Renal cortical epithelial cell (primary cell): ENCODE data around the gene SIM1. TPM values are rescaled to one million over a fixed set of nuclear protein-coding genes. Genes with fewer than 3 reads are reported as not detected.

Source experiments
- DNase-seq: peaks from one replicate; pipeline ENCODE4 v3.0.0-alpha.2; 2011; ENCODE audit warnings: low read depth
- total RNA-seq: library from RNA; depleted of rRNA; stranded (reverse); fragments of >200 nt; gene quantifications from 2 replicates; pipeline ENCODE4 v1.2.3, GENCODE V29; 2014

Gene SIM1
- total RNA-seq, 1 donor from 2014 or later = 30.8 TPM

- peak; percentile 53 for DNase-seq
Measured at GRCh38 chr6:100457311-100457990, 7.3 kb downstream of the SIM1 start.

DNA sequence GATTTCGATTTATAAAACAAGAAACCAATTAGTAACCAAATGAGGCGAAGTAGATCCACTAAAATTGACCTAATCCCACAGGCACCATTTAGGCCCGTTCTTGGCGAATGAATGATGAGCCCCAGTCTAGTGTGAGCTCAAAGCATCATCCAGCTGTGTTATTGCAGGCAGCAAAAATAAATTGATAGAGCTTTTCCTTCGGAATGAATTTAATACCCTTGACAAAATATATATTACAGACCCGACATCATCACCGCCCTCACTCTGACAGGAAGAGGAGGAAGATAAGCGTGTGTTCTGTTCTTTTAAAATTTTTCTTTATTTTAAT is 7.8 kb downstream of the SIM1 start:
- DNase-seq = no peak

DNA sequence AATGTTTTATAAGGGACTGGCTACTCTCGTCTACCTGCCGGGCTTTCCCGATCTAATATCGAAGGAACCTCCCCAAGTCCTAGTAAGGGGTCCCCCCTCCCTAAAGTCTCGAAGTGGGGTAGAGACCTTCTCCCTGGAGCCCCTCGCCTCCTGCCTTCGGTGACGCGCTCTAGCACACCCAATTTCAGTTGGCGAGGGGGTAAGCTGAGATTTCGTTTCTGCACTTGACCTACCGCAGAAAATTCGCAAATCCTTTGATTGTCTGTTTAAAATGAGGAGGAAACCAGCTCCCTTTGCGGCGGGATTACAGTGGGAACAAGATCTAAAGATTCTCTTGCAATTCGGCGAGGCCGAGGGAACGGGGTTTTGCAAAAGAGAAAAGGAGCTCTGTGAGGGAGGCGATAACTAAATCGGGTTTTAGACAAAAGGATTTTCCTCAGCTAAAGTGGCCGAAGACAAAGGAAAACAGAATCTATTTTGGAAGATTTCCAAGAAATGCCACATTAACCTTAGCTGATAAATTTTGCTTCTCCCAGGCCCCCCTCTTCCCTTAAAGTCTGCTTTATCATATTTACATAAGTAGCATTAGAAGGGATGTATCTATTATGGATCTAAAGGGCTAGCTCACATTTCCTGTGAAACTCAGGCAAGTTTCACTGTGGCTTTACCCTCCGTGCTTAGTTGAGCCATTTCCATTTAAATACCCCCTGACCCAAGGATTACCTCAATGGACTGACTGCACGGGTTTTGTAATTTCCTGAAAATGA is 8.4 kb downstream of the SIM1 start:
- no peak for DNase-seq

GRCh38 chr6:100455230-100456124 is 9.2 kb downstream of the SIM1 start:
- peak; percentile 94 for DNase-seq

DNA sequence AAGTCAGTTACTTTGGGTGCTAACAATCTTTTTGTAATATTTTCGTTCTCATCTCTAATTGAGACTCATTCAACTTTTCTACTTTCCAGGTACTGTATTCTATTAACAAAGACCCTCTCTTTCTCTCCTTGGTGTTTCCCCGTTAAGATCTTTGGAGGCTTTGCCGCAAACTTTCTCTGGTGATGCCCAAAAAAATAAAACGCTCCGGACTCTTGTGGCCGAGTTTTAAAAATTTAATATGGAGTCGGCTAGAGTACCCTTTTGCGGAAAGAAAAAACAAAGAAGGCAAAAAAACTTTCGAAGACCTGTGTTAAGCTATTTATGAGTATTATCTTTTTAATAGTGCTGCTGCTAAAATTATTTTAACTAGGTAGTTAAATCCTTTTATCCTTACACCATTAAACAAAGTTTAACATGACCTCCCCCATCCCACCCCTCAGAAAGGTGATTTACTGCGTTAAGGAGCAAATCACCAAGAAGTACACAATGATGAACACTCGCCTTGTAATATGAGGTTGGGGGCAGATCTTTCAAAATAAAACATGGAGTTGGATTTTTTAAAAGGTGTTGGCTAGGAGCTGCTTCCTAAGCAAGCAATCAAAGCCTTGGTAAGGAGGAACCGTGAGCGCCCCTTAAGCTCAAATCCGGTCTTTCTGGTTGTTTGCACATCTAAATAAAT is 10.0 kb downstream of the SIM1 start:
- peak; percentile 51 for DNase-seq

- peak; percentile 80 for DNase-seq
Measured at GRCh38 chr6:100453701-100454521, 10.8 kb downstream of the SIM1 start.

- DNase-seq = peak; percentile 76
Measured at GRCh38 chr6:100452998-100453397, 11.7 kb downstream of the SIM1 start.

- DNase-seq = no peak
Measured at GRCh38 chr6:100451577-100451976, 13.1 kb downstream of the SIM1 start.

- no peak for DNase-seq
Measured at GRCh38 chr6:100449239-100449691, 15.5 kb downstream of the SIM1 start.

DNA sequence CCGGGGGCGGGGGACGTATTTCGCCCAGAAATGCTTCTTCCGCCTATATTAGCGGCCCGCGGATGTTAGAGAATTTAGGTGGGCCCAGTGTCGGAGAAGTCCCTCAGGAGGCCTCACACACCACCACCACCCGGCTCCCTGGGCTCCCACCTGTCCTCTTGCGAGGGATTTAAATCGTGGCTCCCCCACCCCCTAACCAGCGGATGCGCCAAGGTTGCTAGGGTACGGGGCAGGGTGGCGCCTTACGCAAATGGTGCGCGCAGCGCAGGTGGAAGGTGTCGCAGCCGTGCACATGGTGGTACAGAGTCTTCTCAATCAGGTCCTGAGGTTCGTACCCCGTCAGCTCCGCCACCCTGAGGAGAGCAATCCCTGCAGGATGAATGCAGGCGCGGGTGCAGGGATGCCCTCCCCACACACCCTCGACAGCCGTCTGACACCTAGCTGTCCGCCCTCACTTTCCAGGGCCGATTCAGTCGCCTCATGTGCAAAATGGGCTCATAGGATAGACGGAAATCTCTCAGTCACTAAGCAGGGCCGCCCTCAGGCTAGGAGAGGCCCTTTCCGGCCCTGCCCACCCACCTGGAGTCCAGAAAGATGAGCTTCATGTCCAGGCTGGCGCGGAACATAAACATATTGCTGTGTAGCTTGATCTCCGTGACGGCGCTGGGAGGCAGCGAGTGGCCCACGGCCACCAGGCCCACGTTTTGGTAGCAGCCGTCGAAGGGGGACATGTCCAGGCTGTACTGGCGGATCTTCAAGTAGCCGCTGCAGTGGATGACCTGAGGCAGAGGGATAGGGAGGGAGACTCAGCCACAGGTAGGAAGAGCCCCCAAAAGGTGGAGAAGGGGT is 16.6 kb downstream of the SIM1 start:
- DNase-seq = no peak

DNA sequence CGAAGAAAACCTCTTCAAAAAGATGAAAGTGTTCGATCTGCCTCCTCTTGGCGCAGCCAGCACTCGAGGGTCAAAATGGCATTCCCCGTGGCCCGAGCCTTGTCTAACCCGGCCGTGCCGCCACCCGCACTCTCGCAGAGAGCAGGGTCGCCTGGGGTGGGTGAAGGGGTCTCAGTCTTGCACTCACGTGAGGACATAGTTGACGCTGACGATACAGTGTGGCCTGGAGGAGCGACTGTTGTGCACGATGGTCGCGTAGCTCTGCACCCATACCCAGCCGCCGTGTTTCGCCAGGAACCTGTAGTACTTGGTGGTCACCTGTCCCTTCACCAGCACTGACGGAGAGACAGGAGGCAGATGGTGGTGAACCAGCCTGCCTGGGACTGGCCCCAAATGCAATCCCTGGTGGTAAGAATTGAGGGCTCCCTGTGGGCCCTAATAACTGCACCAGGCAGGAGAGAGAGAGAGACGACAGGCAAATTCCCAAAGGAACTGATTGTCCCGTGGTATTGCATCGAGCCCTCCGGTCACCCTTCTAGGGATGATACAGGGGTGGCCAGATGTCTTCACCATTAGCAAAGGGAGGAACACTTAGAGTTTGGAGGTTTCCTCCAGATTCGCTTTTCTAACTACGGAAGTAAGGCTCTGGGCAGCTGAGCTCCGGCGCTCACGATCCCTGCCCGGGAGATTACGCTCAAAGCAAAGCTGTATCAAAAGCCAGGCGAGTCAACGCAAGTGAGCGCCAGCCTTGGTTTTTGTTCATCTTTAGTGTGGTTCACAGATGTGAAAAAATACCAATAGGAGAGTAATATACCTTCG is 17.4 kb downstream of the SIM1 start:
- no peak for DNase-seq

GRCh38 chr6:100446115-100447080 is 18.3 kb downstream of the SIM1 start:
- peak; percentile 38 for DNase-seq

DNA sequence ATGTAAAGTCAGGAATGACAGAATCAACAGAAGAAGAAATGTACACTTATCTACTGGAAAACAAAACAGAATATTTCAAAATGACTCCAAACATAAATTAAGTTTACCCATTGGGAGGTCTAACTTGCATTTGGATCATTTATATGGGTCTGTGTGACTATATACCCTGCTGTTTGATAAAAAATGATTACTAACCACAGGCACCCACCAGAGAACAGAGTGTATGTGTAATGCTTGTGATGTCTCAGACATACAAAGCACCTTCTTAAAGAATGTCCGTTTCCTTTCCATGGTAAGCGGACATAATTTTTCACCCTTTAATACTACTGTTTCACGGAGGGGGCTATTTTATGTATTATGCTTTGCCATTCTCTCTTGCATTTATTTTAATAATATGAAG is 19.2 kb downstream of the SIM1 start:
- DNase-seq = no peak

DNA sequence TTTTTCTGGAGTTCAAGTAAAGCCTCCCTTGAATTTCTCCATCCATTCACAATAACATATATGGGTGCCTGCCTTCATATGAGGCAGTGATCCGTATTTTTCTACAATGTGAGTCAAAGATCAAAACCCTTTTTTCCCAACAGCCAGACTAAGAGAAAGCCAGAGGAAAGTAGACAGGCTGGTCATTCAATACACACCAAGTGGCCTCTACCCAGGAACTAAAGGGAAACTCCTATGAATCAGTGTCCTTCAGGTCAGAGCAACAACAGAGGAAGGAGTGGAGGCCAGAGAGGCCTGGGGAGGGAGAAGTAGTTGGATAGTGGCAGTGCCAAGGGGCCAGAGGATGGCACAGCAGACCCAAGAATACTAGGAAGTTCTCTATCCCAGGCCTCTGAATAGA is 23.8 kb downstream of the SIM1 start:
- peak; percentile 53 for DNase-seq

DNA sequence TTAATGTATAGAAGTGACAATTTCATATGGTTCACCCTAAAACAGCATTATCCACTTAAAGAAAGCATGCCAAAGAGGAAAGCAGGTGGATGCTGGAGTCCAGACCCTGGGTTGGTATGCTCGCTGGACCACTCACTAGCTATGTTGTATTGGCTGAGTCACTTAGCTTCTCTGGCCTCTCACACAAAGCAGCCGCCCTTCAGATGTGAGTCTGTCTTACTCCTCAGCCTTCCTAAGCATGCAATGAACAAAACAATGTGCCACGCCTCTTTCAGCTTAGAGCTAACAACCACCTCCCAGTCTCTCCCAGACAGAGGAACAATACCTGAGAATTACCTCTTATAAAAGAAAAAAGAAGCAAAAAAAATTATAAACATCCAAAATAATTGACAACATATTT is 29.4 kb downstream of the SIM1 start:
- peak; percentile 88 for DNase-seq

GRCh38 chr6:100433726-100434435 is 30.8 kb downstream of the SIM1 start:
- peak; percentile 77 for DNase-seq

GRCh38 chr6:100432136-100432535 is 32.6 kb downstream of the SIM1 start:
- DNase-seq = no peak
